NCI-H510A treated with DMSO at 0.1 percent for 48 hours (cell line): Measurements from ENCODE around the gene ADRM1.

Source experiments
- DNase-seq: peaks from one replicate; lab custom pipeline; 2025; lab: John Stamatoyannopoulos, UW

ADRM1 gene

GRCh38 chr20:62339647-62340062, 36.9 kb downstream of the ADRM1 start:
- DNase-seq = no peak

- DNase-seq = peak; percentile 40
Measured at GRCh38 chr20:62342910-62343309, 40.1 kb downstream of the ADRM1 start.

GRCh38 chr20:62344092-62344491, 41.3 kb downstream of the ADRM1 start:
- DNase-seq = no peak

GRCh38 chr20:62344782-62345181, 42.0 kb downstream of the ADRM1 start:
- DNase-seq = no peak

GRCh38 chr20:62345681-62346370, 43.0 kb downstream of the ADRM1 start:
- DNase-seq = no peak

- DNase-seq = no peak
Measured at GRCh38 chr20:62346398-62347150, 43.8 kb downstream of the ADRM1 start.

GRCh38 chr20:62347151-62347404, 44.3 kb downstream of the ADRM1 start:
- DNase-seq = no peak

- DNase-seq = no peak
Measured at GRCh38 chr20:62347445-62347844, 44.6 kb downstream of the ADRM1 start.

GRCh38 chr20:62348604-62349003, 45.8 kb downstream of the ADRM1 start:
- DNase-seq = no peak

GRCh38 chr20:62349556-62350097, 46.8 kb downstream of the ADRM1 start:
- no peak for DNase-seq

- DNase-seq = no peak
Measured at GRCh38 chr20:62350098-62350628, 47.4 kb downstream of the ADRM1 start.

GRCh38 chr20:62350629-62351422, 48.0 kb downstream of the ADRM1 start:
- no peak for DNase-seq

GRCh38 chr20:62351469-62352401, 48.9 kb downstream of the ADRM1 start:
- no peak for DNase-seq

- DNase-seq = no peak
Measured at GRCh38 chr20:62352402-62353288, 49.8 kb downstream of the ADRM1 start.

- no peak for DNase-seq
Measured at GRCh38 chr20:62353289-62354030, 50.7 kb downstream of the ADRM1 start.

- no peak for DNase-seq
Measured at GRCh38 chr20:62354031-62354808, 51.4 kb downstream of the ADRM1 start.

GRCh38 chr20:62354811-62355341, 52.1 kb downstream of the ADRM1 start:
- DNase-seq = no peak

GRCh38 chr20:62355516-62355877, 52.7 kb downstream of the ADRM1 start:
- DNase-seq = no peak
